NCI-H1092 (cell line): ENCODE results near the gene HADH.
A peak's percentile ranks its signal among the peaks of the same experiment; 100 is the strongest.
"Not testable (repeated sequence)": the region's sequence is repeated elsewhere in the genome, so short reads cannot be mapped to it uniquely, and the experiment has no call there.

ENCODE experiments used
- DNase-seq: peaks from one replicate; lab custom pipeline; 2025; lab: John Stamatoyannopoulos, UW

The HADH gene

DNA sequence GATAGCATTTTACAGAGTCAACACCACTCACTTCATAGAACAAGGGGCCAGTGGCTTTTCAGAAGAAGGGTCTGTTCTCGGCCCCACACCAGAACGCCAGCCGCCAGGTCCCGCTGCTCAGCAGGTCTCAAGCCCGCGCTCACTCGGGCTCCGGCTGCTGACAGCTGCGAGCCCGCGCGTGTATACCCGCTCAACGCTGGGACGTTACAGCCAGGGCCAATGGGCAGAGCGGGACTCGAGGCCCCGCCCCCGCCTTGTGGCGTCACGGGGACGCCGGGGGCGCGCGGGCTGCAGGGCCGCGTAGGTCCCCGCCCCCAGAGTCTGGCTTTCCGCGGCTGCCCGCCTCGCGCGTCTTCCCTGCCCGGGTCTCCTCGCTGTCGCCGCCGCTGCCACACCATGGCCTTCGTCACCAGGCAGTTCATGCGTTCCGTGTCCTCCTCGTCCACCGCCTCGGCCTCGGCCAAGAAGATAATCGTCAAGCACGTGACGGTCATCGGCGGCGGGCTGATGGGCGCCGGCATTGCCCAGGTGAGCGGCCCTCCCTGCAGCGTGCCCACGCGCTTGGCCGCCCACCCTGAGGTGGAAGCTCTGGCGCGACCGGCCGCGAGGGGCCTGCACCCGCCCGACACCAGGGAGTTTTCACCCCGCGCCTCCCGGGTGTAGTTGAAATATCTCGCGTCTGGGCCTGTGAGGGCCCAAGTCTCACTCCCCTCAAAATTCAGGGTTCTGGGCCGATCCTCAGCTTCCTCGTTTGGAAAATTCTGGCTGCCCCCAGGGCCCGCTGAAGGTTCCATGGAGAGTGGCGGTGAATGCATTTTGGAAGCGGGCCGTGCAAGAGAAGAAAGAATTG is at the start of gene HADH:
Gene HADH, plus strand, starts transcription at position 353 of the 850 bp plus-strand sequence. Its CDS starts 44 bp downstream, at position 397.
- DNase-seq: peak; percentile 93

DNA sequence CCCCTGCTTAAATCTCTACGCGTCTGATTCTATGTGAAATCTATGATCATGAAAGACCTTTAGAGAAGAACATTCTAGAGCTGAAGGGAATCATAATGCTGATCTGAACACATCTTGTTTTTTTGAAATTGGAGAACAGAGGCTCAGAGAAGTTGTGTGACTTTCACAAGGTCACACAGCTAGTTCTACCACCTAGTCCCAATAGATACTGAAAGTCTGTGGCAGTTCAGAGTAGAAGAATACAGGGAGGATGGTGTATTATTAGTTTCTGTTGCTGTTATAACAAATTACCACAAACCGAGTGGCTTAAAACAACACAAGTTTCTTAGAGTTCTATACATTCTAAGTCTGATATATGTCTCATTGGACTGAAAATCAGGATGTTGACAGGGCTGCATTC is 43.9 kb upstream of the HADH start:
- no peak for DNase-seq

DNA sequence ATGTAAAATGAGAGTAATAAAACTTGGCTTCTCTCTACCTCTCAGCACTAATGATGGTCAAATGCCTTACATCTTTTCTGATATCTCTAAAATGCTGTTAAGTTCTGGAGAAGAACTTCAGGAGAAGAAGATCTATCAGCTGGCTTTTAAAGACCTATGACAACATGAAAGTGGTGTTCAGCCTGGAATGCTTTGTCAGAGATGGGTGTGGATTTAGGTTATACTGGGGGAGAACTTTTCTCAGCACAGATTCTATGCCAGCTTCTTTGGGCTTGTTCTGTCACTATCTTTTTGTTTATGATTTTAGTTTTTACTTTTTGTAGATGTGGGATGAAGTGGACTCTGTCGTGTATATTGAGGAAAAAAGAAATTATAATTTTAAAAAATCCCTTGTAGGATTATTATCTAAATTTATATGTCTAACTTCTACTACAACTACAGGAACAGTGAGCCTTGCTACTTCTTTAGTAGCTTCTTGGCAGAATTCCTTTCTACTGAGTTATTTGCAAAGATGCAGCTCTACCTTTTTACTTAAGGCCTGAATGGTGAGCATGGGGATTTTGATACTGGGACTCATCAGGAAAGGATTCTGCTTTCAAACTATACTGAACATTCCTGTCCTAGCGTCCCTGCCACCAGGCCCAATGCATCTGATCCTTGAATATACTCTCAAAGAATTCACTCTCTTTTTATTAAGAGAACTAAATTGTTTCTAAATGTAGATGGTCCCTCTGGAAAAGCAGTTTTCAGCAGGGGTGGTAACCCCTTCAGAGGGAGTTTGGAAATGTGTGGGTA is 38.7 kb upstream of the HADH start:
- DNase-seq: no peak

DNA sequence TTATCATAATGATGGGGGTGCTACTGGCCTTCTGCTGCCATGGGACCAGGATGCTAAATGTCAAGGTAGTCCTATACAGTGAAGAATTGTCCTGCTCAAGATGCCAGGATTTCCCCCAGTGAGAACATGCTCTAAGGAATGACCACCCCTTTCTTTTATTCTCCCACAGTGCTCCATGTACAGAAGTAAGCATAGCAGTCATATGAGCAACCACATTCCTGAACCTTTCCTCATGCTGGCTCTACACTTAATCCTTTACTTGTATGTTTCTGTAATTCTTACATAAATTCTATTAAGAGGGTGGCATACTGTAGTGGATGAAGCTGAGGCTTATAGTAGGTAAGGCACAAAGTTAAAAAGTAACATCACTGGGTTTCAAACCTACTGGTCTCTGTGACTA is 38.1 kb upstream of the HADH start:
- DNase-seq: no peak

DNA sequence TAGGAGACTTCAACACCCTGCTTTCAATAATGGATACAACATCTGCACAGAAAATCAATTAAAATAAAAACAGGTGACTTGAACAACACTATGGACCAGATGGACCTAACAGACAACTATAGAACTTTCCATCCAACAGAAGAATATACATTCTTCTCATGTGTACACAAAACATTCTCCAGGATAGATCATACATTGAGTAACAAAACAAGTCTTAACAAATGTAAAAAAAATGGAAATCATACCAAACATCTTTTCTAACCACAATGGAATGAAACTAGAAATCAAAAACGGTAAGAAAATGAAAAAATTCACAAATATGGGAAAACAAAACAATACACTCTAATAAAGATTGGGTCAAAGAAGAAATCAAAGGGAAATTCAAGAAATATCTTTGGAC is 33.7 kb upstream of the HADH start:
- no peak for DNase-seq

DNA sequence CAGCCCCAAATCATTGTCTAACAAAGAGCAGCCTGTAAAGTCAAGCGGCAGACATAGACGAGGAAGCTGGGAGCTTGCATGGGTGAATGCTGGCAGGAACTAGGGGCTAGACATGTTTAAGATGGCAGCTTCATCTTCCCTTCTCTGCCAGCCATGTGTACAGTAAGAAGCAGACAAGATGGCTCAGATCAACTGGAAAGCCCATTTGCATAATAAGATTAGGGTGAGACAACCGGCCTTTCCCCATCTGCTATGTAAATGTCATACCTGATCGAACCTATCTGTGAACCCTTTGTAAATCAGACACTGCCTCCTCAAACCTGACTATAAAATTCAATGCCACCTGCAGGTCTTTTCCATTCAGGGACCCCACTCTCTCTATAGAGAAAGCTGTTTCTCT is 22.8 kb upstream of the HADH start:
- no peak for DNase-seq

DNA sequence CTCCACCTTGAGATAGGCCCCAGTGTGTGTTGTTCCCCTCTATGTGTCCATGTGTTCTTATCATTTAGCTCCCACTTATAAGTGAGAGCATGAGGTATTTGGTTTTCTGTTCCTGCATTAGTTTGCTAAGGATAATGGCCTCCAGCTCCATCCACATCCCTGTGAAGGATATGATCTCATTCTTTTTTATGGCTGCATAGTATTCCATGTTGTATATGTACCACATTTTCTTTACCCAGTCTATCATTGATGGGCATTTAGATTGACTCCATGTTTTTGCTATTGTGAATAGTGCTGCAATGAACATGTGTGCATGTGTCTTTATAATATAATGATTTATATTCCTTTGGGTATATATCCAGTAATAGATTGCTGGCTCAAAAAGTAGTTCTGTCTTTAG is 22.2 kb upstream of the HADH start:
- DNase-seq: not testable (repeated sequence)

DNA sequence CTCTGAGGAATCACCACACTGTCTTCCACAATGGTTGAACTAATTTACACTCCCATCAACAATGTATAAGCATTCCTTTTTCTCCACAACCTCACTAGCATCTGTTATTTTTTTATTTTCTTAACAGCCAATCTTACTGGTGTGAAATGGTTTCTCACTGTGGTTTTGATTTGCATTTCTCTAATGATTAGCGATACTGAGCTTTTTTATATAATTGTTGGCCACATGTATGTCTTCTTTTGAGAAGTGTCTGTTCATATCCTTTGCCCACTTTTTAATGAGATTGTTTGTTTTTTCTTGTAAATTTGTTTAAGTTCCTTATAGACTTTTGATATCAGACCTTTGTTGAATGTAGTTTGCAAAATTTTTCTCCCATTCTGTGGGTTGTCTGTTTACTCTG is 21.8 kb upstream of the HADH start:
- not testable (repeated sequence) for DNase-seq

DNA sequence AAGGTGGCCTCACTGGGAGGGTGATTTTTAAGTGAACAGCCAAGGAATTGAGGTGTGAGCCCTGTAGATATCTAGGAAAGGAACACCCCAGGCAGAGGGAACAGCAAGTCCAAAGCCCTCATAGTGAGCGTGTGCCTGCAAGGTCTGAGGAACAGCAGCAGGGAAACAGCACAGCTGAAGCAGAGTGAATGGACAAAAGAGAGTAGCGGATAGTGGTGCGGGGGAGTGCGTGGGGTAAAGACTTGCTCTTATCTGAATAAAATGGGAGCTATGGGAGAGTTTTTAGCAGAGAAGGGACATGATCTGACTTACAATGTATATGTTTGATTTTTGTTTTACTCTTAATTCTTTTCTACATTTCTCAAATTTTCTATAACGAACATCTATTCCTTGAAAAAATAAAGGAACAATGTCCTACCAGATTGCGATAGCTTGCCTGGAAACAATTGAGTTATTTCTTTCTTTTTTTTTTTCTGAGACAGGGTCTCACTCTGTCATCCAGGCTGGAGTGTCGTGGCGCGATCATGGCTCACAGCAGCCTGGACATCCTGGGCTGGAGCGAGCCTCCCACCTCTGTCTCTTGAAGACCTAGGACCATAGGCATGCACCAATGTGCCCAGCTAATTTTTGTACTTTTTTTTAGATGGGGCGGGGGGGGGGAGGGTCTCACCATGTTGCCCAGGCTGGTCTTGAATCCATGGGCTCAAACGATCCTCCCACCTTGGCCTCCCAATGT is 19.5 kb upstream of the HADH start:
- DNase-seq: no peak

DNA sequence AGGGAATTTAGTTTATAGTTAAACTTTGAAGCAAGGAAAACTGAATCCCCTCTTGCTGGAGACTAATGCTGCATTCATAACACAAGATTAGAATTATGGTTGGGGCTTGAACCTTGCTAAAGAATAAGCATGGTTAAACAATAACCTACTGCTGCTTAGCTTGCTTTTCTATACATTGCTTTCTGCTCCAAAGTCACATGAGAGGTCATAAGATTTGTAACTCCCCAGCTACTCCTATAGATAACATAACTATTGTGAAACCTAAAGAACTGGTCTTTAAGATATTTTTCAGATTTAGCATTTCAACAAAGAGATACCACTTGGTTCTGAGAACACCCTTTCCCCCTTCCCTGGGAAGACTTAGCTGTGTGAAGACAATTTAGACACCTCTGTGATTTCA is 17.1 kb upstream of the HADH start:
- no peak for DNase-seq

DNA sequence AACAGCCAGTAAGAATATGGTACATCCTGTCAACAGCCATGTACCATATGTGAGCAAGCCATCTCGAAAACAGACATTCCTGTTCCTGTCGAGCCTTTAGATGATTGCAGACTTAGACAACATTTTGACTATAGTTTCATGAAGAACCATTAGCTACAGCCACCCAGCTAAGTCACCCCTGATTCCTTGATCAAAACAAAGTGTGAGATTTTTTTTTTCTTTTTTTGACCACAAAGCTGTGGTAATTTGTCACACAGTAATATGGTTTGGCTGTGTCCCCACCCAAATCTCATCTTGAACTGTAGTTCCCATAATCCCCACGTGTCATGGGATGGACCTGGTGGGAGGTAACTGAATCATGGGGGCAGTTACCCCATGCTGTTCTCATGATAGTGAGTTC is 15.2 kb upstream of the HADH start:
- no peak for DNase-seq

DNA sequence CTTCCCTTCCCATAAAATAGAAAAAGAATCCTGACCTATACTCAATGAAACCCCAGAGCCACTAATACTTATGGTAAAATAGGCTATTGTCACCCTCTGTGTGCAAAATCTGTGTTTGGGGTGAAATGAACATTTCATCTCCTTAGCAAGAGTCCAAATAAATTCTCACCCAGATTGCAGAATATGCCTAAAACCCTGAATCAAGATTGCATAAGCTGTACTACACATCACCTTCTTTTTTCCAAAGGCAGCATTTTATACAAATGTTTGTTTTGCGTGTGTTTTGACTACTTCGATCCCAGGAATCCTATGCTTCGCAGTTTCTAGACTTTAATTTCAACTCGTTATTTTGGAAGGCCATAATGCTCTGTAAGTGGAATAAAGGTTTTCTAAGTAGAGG is 12.2 kb upstream of the HADH start:
- no peak for DNase-seq

DNA sequence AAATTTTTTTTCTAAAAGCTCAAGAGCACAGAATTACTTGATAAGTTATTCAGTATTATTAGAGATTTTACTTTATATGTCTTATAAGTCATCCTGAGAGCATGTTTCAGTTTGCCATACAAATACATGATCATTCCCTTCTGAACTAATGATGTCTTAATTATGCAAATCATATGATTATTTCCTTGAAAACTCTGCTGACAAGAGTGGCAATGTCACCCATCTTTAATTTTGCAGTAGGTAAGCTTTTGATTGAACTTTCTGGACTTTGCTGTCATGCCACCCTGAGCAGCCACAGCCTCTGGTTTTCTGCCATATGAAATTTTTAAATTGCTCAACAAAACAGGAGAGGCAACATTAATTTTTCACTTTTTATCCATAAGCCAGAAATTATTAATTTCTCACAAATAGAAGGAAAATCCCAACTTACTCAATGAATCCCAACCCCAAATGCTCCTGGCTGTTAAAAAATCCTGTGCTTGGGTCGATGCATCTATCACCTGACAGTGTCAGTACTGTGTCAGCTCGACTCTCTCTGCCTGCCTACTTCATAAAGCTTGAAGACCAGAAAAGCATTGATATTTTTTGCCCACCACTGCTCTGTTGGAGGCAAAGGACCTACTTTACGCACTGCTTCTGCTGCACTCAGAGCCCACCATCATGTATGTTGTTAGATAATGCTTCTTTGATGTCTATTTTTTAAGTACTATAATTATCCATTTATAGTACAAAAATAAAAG is 11.6 kb upstream of the HADH start:
- no peak for DNase-seq

DNA sequence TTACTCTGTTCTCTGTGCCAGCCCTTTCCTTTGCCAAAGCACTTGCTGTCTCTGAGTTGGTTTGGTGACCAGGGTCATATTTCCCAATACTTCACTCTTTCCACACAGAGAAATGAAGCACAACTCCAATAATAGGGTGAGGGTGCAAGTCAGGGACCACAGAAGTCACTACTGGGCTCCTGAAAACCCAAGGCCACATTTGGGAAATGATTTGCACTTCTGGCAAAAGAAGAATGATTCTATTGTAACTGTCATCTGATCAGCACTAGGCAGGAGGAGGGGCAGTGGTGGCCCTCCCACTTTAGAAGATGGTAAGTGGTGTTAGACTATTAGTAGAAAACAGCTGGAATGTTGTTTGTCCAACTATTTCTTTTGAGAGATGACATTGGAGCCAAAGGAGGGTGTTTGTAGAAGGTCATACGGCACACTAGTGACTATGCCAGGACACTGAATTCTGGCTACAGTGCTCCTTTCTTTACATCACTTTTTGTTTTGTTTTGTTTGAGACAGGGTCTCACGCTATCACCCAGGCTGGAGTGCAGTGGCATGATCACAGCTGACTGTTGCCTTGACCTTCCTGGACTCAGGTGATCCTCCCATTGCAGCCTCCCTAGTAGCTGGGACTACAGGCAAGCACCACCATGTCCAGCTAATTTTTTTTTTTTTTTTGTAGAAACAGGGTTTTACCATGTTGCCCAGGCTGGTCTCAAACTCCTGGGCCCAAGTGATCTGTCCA is 10.8 kb upstream of the HADH start:
- DNase-seq: no peak

DNA sequence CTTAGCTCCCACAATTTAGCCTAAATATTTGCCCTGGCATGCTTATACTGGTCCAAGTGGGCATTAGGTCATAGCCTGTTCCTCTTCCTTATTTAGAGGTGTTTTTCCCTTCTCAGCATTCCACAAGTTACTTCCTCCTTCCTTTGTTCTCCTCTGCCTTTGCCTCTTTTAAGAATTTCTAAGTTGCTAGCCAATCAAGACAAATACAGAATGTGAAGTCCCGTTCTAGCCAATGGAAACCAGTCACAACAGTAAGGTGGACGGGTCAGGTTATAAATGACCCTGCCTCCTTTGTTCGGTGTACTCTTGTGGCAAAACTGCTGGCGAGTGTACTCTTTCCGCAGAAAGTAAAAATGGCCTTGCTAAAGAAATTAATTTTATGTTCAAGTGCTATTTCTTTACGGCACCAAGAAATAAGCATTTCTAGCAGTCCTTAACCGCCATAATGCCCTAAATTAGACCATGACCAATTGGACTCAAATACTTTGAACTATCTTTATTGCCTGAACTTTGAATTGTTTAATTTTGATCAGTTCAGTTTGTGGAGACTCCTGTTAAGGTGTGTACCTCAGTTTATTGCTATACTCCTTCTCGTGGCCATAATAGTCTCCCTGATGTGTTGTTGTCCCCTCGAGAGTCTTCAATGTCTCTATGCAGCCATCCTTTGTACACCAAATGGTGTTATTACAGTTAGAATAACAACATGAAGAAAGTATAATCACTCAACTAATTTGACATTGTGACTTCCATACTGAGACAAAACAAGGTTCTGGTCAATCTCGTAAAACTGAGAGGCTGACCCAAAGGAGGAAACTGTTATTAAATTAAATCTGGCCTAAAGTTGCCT is 1.6 kb upstream of the HADH start:
- DNase-seq: no peak

DNA sequence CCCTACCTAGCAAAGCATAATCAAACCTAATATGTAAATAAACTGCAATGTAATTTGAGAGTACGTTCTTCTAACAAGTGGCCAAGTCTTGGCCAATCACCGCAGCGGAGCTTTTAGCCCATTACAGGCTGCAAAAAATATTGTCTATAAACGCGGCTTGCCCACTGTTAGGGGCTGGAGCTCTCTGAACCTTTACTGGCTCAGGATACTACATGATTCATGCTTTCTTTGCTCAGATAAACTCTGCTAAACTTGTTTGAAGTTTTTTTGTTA is 990 bp upstream of the HADH start:
- no peak for DNase-seq

DNA sequence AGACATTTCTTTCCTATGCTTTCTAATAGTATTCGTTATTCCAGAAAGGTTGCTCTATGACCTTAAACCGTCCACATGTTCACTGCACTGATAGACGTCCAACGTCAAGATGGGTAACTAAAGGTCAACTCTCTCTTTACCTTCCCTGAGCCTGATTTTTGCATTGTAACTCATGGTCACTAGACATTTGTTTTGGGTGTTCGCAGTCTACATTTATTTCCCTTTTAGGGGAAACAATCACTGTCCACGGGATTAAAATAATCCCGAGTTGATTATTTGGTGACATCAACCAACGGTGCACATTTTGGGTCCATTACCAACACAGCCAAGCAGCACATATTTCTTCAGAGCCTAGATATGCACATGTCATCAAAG is 540 bp upstream of the HADH start:
- DNase-seq: no peak

DNA sequence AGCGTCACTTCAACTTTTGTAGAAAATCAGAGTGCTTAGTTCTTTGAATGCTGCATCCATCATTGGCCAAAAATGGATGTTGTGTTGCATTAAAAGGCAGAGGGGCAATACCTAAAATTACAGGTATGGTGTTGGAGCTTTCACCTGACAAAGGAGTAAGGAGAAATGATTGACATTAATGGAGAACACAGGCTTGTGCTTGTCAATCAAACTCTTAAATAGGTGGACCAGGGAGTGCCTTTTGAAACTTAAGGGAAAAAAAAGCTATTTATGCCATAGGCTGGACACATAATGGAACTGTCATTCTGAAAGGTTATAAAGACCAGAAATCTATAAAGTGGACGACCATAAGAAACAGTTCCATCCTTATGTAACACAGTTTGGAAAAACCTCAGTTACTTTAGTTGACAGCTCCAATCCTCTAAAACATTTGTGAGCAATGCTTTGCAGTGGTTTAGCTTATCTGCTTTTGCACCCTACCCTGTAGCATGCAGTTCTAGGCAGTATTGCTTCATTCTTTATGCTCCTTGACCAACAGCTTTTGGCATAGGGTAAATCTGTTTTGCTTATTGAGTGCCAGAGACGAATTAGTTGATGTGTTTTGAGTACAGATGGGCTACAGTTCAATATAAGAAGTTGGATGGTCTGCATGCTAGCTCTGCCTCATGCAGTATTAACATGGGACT is 2.4 kb downstream of the HADH start:
- no peak for DNase-seq

DNA sequence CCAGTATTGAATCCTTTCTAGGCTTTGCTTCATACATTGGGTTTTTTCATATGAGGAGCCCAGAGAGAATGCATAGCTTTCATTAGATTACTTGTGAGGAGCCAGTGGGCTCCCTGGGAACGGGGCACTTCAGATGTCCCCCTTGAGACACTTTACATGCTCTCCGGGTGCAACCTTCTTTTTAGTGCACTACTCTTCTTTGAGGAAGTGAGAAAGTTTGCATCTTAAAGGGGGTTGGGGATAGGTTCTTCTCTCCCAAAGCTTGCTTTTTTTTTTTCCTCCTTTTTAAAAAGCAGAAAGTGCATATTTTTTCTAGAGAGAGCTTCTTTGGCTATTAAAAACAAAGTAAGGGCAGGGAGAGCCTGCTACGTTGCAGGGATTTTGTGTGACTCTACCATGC is 4.3 kb downstream of the HADH start:
- no peak for DNase-seq

DNA sequence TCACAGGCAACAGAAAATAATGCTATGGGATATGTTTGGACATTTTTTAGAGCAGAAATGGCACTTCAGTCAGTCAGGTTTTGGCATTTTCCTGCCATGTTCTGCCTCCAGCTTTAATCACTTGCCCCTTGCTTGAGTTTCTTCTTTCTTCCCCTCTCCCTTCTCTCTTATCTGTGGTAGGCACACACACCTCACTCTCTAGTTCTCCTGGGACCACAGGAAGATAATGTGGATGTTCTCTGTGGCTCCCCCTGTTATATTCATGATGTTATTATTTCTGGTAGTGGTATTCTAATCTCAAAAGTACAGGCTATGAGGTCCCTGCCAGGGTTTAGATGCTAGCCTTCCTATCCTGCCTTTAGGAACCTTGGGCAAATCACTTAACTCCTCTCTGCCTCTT is 5.2 kb downstream of the HADH start:
- DNase-seq: no peak
